ENCODE measurements around the gene ACTR6.

- TF ChIP-seq CTCF (conservative IDR thresholded peaks at IDR 0.05; ENCODE audit: low read depth, low read length) = no peak
- TF ChIP-seq MAFK (IDR thresholded peaks at IDR 0.05; ENCODE audit: low read depth, low read length) = no peak
- TF ChIP-seq NFE2L2 (IDR thresholded peaks at IDR 0.05; ENCODE audit: low read depth, low read length) = no peak
- no peak for TF ChIP-seq POLR2A (IDR thresholded peaks at IDR 0.05; ENCODE audit: low read depth, low read length)
- no peak for TF ChIP-seq RAD21 (IDR thresholded peaks at IDR 0.05; ENCODE audit: low read length)
- TF ChIP-seq CEBPB (IDR thresholded peaks at IDR 0.05; ENCODE audit: low read depth, low read length) = no peak
- TF ChIP-seq FOS (IDR thresholded peaks at IDR 0.05; ENCODE audit: low read depth, low read length) = no peak
Measured at GRCh38 chr12:100174495-100174894, 26.1 kb upstream of the ACTR6 start.

Data from IMR-90 (cell line).